ENCODE data around the gene KCTD14.
"Not testable (repeated sequence)": the region's sequence is repeated elsewhere in the genome, so short reads cannot be mapped to it uniquely, and the experiment has no call there.

Gene KCTD14

DNA sequence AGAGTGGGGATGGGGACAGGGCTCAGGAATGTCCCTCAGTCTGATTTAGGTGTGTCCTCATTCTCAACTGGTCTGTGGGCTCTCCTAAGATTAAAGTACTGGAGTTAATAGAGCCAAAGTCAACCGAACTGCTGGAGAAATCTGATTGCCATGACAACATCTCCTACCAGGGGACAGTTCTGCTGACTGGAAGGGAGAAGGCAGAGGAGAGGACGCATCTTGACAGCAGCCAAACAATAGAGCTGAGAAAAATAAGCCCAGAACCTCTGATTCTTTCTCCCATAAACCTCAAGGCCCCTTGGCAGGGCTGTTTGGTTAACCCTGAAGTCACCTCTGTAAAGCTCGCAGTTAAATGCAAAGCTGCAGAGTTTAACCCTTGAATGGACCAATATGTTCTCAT is 2.8 kb downstream of the KCTD14 start:
- DNase-seq: no peak

DNA sequence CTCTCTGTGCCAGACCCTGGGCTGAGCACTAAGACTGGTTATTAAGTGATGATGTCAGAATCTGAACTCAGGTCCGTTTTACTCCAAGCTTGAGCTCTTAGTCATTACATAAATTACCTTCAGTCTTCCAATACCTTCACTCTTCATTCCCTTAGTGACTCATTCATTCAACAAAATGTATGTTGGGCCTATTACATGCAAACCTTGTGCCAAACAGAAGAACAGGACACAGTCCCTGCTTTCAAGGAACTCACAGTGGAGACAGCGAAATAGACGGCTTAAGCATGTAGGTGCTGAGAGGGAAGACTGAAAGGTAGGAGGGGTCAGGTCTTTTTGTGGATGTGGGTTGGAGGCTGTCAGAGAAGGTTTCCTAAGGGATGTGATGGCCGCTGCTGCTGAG is 3.3 kb downstream of the KCTD14 start:
- DNase-seq: no peak

GRCh38 chr11:78015878-78016277 is 7.2 kb downstream of the KCTD14 start:
- no peak for DNase-seq

GRCh38 chr11:78014937-78015520 is 8.0 kb downstream of the KCTD14 start:
- not testable (repeated sequence) for DNase-seq

DNA sequence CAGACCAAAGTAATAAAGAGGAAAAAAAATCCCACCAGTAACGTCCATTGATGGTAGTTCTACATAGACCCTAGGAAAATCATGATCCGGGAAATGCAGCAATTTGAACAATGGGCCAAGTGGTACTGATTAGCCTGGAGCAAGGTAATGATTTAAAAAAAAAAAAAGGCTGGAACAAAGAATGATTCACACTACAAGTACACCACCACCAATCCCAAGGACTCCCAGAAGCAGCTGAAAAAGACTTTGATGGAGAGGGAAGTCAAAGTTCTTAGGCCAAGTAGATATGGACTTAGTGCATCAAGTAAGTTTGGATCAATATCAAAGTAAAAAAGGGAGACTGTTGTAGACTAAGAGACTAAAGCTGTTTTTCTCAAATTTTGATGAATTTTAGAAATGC is 11.8 kb downstream of the KCTD14 start:
- no peak for DNase-seq

DNA sequence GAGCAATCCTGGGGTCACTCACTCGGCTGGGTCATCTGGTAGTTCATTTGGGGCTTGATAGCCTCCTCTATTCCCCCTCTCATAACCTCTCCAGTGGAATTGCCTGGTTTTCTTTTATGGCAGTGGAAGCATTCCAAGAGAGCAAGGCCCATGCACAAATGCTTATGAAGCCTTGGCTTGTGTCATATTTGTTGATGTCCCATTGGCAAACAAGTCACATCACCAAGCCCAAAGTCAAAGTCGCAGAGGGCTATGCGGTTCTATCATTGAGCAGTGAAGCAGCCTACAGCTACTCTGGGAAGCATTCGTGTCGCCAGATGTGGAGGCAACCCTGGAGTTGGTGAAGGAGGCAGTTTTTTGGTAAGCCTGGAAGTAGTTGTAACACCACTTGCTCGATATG is 12.3 kb downstream of the KCTD14 start:
- no peak for DNase-seq

- peak; percentile 13 for DNase-seq
Measured at GRCh38 chr11:78010304-78010703, 12.8 kb downstream of the KCTD14 start.

DNA sequence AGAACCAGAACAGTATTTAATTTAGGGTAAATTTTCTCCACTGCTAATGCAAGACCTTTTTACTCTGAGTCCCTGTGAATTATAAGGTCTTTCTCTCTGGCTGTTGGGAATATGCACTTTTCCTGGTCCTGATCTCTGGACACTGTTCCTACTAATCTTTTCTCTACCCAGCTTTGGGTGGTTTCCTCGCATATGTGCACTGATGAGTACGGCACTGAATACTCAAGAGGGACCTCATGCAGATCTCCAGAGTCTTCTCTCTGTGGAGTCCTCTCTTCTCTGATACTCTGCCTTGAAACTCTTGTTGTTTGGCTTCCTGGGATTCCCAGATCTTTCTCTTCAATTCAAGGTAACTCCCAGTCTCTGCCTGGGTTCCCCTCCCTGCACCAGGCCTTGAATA is 14.0 kb downstream of the KCTD14 start:
- no peak for DNase-seq

DNA sequence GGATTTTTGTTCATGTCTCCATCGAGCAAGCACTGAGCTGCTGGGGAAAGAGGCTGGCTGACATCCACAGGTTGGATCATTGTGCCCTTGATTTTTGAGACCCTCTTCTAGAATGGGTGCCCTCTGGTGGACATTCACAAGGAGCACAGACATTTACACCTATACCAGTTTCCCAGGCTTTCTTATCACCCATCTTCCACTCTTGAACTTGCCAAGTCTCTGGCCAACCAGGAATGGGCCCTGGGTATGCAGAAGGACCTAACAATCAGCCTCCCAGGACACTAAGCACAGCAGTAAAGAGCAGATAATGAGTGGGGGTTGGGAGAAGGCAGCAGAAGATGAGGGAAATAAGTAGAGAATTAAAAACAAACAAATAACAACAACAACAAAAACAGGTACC is 22.9 kb downstream of the KCTD14 start:
- DNase-seq: peak; percentile 71

- DNase-seq: no peak
Measured at GRCh38 chr11:77999446-78000030, 23.5 kb downstream of the KCTD14 start.

- DNase-seq: peak; percentile 98
Measured at GRCh38 chr11:77994434-77995362, 28.4 kb downstream of the KCTD14 start, which contains the start of gene INTS4. INTS4 (minus strand) TSS chr11:77994668; CDS start chr11:77994643, 25 bp downstream.

DNA sequence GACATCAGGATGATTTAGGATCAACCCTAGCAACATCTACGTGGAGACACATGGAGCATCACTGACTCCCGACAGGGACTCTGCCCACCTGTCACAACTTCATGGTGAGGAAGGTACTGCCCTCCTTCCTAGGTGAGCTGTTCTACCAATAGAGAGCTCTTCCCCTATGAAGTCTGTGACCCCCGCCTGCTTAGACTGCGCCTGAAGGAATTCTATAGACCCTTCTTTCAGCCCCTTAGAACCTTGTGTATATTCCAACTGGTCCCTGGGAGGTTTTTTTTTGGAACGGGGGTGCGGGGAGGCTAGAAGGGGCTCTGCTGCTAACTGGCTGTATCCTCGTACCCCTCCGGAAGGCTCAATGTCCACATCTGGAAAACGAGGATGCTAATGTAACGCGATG is 29.2 kb downstream of the KCTD14 start:
- DNase-seq: no peak

GRCh38 chr11:77990981-77991380 is 32.1 kb downstream of the KCTD14 start:
- no peak for DNase-seq

- not testable (repeated sequence) for DNase-seq
Measured at GRCh38 chr11:77986456-77986855, 36.6 kb downstream of the KCTD14 start.

- no peak for DNase-seq
Measured at GRCh38 chr11:77981346-77981947, 41.6 kb downstream of the KCTD14 start.

DNA sequence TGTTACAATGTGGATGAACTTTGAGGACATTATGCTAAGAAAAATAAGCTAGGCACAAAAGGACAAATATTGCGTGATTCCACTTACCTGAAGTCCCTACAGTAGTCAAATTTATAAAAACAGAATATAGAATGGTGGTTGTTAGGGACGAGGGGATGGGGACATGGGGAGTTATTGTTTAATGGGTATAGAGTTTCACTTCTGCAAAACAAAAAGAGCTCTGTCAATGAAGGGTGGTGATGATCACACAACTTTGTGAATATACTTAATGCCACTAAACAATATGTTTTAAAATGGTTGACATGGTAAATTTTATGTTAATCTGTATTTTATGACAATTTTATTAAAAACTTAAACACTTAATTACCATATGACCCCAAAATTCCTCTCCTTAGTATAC is 54.7 kb downstream of the KCTD14 start:
- no peak for DNase-seq

- DNase-seq: no peak
Measured at GRCh38 chr11:77967753-77968152, 55.3 kb downstream of the KCTD14 start.

- DNase-seq: no peak
Measured at GRCh38 chr11:77967121-77967520, 56.0 kb downstream of the KCTD14 start.

GRCh38 chr11:77966338-77966737 is 56.7 kb downstream of the KCTD14 start:
- no peak for DNase-seq

Measured in NCI-H1694 treated with DMSO at 0.1 percent for 48 hours (cell line).